ENCODE data around the gene SVIL.

DNA sequence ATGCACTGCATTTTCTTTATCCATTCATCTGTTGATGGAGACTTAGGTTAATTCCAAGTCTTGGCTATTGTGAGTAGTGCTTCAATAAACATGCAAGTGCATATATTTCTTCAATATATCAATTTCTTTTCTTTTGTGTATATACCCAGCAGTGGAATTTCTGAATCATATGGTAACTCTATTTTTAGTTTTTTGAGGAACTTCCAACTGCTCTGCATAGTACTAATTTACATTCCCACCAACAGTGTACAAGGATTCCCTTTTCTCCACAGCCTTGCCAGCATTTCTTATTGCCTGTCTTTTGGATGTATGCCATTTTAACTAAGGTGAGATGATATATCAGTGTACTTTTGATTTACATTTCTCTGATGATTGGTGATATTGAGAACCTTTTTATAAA, 200.7 kb downstream of the SVIL start:
- TF ChIP-seq, protein P1, sequence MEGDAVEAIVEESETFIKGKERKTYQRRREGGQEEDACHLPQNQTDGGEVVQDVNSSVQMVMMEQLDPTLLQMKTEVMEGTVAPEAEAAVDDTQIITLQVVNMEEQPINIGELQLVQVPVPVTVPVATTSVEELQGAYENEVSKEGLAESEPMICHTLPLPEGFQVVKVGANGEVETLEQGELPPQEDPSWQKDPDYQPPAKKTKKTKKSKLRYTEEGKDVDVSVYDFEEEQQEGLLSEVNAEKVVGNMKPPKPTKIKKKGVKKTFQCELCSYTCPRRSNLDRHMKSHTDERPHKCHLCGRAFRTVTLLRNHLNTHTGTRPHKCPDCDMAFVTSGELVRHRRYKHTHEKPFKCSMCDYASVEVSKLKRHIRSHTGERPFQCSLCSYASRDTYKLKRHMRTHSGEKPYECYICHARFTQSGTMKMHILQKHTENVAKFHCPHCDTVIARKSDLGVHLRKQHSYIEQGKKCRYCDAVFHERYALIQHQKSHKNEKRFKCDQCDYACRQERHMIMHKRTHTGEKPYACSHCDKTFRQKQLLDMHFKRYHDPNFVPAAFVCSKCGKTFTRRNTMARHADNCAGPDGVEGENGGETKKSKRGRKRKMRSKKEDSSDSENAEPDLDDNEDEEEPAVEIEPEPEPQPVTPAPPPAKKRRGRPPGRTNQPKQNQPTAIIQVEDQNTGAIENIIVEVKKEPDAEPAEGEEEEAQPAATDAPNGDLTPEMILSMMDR (IDR thresholded peaks at IDR 0.05), result no peak
- no peak for TF ChIP-seq POLR2A (IDR thresholded peaks at IDR 0.05)
- TF ChIP-seq POLR2AphosphoS5 (IDR thresholded peaks at IDR 0.05), result no peak
